D721Med (cell line): ENCODE measurements around the gene SEC11C.
A peak's percentile ranks its signal among the peaks of the same experiment; 100 is the strongest.
"Not testable (repeated sequence)": the region's sequence is repeated elsewhere in the genome, so short reads cannot be mapped to it uniquely, and the experiment has no call there.

Source experiments
- DNase-seq: peaks from one replicate; pipeline ENCODE4 v3.0.0; 2011; ENCODE audit warnings: low spot score; ENCODE audit not compliant: insufficient read length
- FAIRE-seq: peaks from 2 replicates; lab custom pipeline; 2011; peaks lifted over from hg19 to GRCh38; lab: Jason Lieb, UNC
- CTCF ChIP-seq: IDR thresholded peaks from 2 replicates; pipeline ENCODE4 v1.5.1; 2012; ENCODE audit warnings: mild to moderate bottlenecking, control low read depth; ENCODE audit not compliant: insufficient read depth; ENCODE audit errors: missing control alignments

The SEC11C gene

GRCh38 chr18:59132810-59133465, 6.7 kb upstream of the SEC11C start:
- DNase-seq (no peak), FAIRE-seq (peak; percentile 61)
- TF ChIP-seq CTCF, result no peak

GRCh38 chr18:59139291-59139614, 431 bp upstream of the SEC11C start:
- no peak for TF ChIP-seq CTCF
- FAIRE-seq (peak; percentile 99), DNase-seq (peak; percentile 98)

GRCh38 chr18:59140302-59140885, 710 bp downstream of the SEC11C start:
- peak; percentile 78 for FAIRE-seq
- no peak for TF ChIP-seq CTCF
- no peak for DNase-seq

GRCh38 chr18:59141294-59142068, 1.8 kb downstream of the SEC11C start:
- DNase-seq, result no peak
- FAIRE-seq, result no peak
- TF ChIP-seq CTCF, result no peak

GRCh38 chr18:59142274-59142673, 2.6 kb downstream of the SEC11C start:
- DNase-seq (no peak), FAIRE-seq (no peak)
- TF ChIP-seq CTCF, result no peak

GRCh38 chr18:59142800-59143416, 3.2 kb downstream of the SEC11C start:
- not testable (repeated sequence) for DNase-seq, FAIRE-seq

GRCh38 chr18:59143441-59143840, 3.8 kb downstream of the SEC11C start:
- peak; percentile 87 for FAIRE-seq
- TF ChIP-seq CTCF, result no peak
- DNase-seq, result no peak
